HT-29 (cell line): ENCODE results near the gene RAB41. TPM values are rescaled to one million over a fixed set of nuclear protein-coding genes. Genes with fewer than 3 reads are reported as not detected.
"Not testable (repeated sequence)": the region's sequence is repeated elsewhere in the genome, so short reads cannot be mapped to it uniquely, and the experiment has no call there.

Source experiments
- DNase-seq: peaks from one replicate; pipeline ENCODE4 v3.0.0-alpha.2; 2015; ENCODE audit warnings: low spot score
- total RNA-seq: library from RNA; depleted of rRNA; stranded (reverse); fragments of >200 nt; shearing (Covaris generic); gene quantifications from 2 replicates; pipeline ENCODE4 v1.2.3, GENCODE V29; 2014; rRNA removed

RAB41 gene
- not detected in 2 replicates for total RNA-seq

- no peak for DNase-seq
Observed at GRCh38 chrX:70281951-70282350, at the start of gene RAB41. Gene RAB41 (plus strand): TSS chrX:70282172. CDS start chrX:70282218, 46 bp downstream.

GRCh38 chrX:70234355-70234754 is 47.6 kb upstream of the RAB41 start, which contains the start of gene AWAT1:
Gene AWAT1 (plus strand): TSS chrX:70234655. CDS start chrX:70234696, 41 bp downstream.
- no peak for DNase-seq

DNA sequence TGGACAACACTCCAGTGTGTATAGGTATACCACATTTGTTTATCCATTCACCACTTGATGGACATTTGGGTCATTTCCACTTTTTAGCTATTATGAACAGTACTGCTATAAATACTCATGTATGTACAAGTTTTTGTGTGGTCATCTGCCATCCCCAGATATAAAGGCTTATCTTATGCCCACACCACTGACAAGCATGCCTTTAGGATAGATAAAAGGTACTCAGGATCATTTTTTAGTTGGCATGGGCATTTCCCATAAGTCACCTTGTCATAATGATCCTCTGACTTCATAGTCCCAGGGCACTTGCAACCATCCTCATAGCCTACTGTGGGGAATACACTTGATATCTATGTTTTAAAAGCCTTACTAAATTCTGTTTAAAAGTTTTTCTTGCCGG is 41.2 kb upstream of the RAB41 start:
- DNase-seq, result no peak

DNA sequence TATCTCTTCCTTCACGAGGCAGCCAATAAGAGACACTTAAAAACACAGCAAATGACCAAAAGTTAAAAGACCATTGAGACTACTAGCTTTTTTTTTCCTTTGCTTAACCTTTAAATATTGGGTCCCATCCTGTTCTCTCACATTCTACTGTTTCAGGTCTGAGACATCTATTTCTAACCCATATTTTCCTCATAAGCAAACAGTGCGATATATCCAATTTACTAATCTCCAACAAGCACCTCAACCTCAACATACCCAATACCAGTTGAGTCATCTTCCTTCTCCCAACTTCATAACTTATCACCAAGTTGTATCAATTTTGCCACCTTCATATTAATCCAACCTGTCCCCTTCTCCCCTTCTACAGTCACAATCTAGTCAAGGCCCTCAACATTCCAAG is 40.5 kb upstream of the RAB41 start:
- no peak for DNase-seq

GRCh38 chrX:70243601-70244000 is 38.4 kb upstream of the RAB41 start:
- not testable (repeated sequence) for DNase-seq

- DNase-seq, result no peak
Observed at GRCh38 chrX:70244881-70245280, 37.1 kb upstream of the RAB41 start.

GRCh38 chrX:70247252-70247651 is 34.7 kb upstream of the RAB41 start:
- DNase-seq, result no peak

DNA sequence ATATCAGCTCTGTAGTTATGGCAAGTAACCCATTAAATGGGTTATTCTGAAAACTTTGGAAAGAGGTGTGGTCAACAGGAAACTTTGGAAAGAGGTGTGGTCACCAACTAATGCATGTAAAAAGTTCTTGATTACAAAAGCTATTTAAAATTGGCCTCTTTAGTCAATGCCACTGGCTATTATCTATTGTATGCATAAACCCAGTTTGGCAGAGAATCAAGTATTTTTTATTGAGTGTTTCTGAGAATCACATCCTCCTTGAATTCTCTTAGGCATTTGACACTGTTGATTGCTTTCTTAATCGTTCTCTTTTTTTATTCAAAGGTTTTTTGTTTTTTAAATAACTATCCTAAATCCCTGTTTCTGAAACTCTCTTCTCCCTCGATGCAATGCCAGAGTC is 29.5 kb upstream of the RAB41 start:
- no peak for DNase-seq

GRCh38 chrX:70253377-70254062 is 28.5 kb upstream of the RAB41 start:
- peak; percentile 33 for DNase-seq

- DNase-seq, result peak; percentile 41
Observed at GRCh38 chrX:70254063-70254400, 27.9 kb upstream of the RAB41 start.

DNA sequence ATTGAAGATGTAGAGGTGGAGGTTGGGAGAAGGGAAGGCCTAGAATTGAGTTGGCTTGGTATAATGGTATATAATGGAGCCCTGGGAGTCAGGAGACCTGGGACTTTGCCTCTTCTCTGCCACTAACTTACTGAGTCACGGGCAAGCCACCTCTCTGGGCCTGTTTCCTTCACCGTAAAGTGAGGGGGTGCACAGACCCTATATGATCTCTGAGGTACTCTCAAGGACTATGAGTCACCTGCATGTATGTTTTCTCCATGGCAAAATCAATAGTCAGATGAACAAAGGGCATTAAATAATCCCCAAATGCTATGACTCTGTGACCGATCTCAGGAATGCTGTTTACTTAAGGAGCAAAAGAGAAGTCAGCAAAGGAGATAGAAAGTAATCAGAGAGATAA is 27.1 kb upstream of the RAB41 start:
- DNase-seq, result peak; percentile 63

DNA sequence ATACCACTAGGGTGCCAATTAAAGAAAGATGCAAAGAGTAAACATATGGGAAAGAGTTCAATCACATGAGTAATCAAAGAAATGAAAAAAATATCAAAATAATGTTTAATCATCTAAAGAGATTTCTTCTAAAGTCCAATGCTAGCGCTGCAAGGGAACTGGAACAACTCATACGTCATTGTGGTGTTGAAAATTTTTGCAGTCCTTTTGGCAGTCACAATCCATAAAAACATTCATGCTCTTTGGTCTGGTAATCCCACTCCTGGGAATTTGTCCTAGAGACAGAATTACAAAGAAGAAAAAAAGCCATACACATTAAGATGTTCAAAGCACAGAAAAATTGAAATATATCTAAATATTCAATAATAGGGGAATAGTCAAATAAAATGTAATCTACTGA is 26.5 kb upstream of the RAB41 start:
- DNase-seq, result peak; percentile 5

DNA sequence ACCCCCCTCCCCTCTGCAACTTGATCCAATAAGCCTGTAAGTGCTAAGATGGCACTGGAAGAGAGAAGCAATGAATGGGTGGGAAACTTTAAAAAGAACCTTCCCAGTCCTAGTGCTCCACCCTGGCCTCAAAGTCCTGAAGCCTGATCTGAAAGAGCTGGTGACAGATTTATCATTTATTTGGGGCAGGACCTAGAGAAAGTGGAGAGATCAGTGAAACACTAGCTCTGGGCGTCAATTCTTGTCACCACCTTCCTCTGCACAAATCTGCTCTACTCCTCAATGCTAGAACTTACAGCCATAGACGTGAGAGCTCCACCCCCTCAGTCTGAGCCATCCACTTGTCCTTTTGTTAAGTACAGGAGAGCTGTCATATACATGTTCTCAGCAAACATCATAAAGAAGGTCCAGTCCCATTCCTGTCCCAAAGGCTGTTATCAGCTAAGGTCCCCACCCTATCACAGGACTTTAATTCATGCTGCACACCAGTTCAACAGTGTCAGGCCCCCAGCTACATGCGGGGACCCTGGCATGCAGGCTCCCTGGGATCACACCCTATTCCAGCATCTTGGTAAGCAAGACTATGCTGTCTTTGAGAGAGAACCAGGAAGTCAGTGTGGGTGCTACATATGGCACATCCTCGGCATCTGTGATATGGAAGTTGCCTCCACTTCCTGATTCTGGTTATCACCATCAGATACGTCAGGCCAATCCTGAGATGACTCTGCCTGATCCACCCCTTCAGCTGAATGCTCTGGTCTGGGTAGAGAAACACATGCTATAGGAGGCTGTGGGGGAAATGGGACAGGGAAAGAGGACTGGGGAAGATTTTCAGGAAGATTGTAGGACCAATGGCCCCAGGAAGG is 24.3 kb upstream of the RAB41 start:
- no peak for DNase-seq

DNA sequence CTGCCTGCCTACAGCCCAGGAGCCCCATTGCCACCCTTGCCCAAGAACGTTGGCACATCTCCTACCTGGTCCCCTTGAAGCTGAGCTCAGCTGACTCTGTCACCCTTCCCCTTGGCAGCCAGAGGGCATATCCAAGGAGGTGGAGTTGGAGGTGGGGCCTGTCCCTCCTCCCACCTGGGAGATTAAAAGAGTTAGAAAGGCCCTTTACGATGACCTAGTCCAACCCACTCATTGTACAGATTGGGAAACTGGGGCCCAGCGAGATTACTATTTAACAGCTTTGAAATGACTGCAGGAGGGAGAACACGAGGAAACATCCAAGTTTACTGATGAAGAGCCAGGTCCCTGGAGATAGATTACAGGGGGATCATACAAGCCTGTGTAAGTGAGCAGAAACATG is 21.9 kb upstream of the RAB41 start, which contains the start of gene P2RY4:
Gene P2RY4, minus strand, starts transcription at position 101 of the 400 bp plus-strand sequence. CDS start 580 bp downstream, outside the sequence.
- DNase-seq, result no peak

DNA sequence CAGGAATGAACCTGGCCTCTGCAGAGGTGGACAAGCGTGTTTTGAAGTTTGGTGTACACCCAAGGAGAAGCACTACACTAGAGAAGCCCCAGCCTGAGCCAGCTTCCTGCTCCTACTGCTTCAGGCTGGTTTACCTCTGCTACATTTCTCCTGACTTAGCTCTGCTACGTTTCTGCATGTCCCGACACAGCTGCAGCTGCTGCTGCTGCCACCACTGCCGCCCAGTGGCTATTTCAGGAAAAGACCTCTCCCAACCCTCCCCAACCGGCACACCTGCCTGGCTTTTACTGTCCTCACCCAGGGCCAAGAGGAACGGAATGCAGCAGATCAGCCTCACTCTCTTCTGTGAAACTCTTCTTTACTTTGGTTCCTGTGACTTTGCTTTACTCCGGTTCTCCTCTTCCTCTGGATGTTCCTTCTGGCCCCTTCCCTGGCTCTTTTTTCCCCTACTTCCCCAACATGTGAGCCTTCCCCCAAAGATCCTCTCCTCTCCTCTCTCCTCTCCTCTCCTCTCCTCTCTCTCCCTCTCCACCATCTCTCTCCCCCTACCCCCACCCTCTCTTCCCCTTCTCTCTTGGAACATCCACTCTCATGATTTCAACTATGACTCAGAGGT is 18.9 kb upstream of the RAB41 start:
- peak; percentile 80 for DNase-seq

DNA sequence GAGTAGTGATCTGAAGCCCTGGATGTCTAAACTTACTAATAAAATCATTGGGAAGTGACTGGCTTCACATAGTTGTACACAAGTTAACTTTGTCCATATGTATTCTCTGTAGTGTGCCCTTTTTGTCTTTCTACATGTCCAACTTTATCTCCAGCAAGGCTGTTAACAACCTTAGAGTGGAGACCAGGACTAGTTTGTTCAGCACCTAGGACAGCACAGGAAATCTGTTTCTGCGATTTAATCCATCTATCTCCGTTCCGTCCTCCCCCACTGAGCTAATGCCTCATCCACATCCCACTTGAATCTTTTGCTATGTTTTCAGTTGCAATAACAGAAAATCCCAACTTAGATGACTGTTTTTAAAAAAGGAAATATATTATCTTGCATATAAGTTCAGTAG is 17.2 kb upstream of the RAB41 start:
- no peak for DNase-seq

DNA sequence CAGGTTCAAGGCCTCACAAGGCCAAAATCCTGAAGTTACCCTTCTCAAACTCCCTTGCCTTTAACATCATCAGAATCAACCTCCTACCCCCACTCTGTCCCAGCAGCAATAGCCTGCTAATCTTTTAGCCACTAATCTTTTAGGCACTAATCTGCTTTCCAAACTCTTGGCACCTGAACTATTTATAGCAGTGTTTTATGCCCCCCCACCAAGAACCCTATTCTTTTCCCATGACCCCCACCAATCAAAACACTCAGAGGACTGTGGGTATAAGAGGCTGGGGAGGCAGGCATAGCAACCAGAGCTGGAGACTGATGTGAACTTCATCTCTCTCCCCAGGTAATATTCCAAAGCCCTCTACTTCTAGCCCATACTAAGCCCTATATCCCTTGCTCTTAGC is 13.9 kb upstream of the RAB41 start, which contains the start of gene ARR3:
Gene ARR3, plus strand, starts transcription at position 301 of the 400 bp plus-strand sequence. CDS start 1,052 bp downstream, outside the sequence.
- DNase-seq, result no peak

DNA sequence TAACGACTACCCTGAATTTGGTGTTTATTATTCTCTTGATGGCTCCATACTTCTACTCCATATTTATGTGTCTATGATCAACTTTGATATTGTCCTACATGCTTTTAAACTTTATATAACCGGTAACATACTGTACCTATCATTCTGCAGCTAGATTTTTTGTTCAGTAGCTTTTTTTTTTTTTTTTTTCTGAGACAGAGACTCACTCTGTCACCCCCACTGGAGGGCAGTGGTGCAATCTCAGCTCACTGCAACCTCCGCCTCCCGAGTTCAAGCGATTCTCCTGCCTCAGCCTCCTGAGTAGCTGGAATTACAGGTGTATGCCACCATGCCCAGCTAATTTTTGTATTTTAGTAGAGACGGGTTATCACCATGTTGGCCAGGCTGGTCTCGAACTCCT is 7.9 kb upstream of the RAB41 start:
- not testable (repeated sequence) for DNase-seq

- DNase-seq, result no peak
Observed at GRCh38 chrX:70279081-70279480, 2.9 kb upstream of the RAB41 start.

DNA sequence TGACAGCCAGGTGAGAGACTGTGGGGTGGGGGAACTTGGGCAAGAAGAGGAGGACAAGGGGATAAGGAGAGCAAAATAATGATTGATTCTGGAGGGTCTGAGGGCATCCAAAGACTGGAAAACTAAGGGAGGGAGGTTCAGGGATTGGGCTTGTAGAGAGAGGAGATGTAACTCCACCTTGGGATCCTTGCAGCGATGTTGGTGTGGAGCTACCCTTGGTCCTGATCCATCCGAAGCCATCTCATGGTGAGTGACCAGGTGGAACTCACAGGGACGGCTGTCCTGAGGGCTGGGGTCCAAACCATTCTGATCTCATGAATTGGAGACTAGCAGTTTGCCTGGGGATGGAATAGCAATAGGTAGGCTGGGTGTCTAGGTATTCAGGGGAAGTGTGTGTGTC is 1.4 kb upstream of the RAB41 start:
- no peak for DNase-seq

DNA sequence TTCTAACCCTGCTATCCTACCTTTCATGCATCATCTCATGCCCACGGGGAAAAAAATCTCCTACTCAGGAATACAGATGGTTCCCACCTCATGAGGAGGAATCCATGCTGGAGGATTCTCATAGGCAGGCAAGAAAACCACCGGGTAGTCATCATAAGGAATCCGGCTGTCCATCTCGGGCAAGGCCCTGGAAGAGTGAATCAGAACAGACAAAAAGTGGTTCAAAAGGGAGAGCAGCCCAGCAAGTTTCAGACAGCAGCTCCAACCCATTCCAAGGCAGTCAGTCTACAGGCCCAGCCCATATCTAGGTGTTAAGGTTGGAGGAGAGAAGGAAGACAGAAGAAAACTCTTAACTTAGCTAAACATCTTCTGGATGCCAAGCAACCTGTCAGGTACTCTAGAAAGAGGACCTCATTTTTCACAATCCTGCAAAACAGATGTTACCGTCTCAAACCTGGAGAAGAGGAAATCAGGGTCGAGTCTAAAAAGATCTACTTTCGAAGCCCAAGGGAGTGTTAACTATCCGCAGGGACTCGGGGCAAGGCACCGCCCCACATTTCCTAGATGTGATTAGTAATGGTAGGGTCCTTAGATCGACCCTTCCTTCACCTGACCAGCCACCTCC is 7.3 kb downstream of the RAB41 start:
- no peak for DNase-seq
